H54 (cell line): ENCODE data around the gene TUBA4A.

Experiments used
- DNase-seq: peaks from one replicate; pipeline ENCODE4 v3.0.0; 2011; ENCODE audit warnings: low spot score, mixed read lengths; ENCODE audit not compliant: insufficient read length
- FAIRE-seq: peaks from 3 replicates; lab custom pipeline; 2011; peaks lifted over from hg19 to GRCh38; lab: Jason Lieb, UNC
- POLR2A ChIP-seq: IDR thresholded peaks from 2 replicates; pipeline ENCODE4 v1.6.1; 2011; ENCODE audit warnings: low read depth, mild to moderate bottlenecking, low read length

The TUBA4A gene

GRCh38 chr2:219253753-219254589 is at the start of gene TUBA4A:
TUBA4A (minus strand) TSS chr2:219253918; CDS start chr2:219253858, 60 bp downstream.
- TF ChIP-seq POLR2A: peak; percentile 96
- DNase-seq (peak; percentile 78), FAIRE-seq (no peak)

GRCh38 chr2:219302412-219302968 is 48.8 kb upstream of the TUBA4A start:
- FAIRE-seq: no peak
- no peak for DNase-seq
- no peak for TF ChIP-seq POLR2A

- no peak for FAIRE-seq
- no peak for DNase-seq
- no peak for TF ChIP-seq POLR2A
Observed at GRCh38 chr2:219300022-219300421, 46.3 kb upstream of the TUBA4A start.

- no peak for FAIRE-seq
- TF ChIP-seq POLR2A: no peak
- no peak for DNase-seq
Observed at GRCh38 chr2:219299372-219299760, 45.6 kb upstream of the TUBA4A start.

- FAIRE-seq: no peak
- TF ChIP-seq POLR2A: no peak
- peak; percentile 87 for DNase-seq
Observed at GRCh38 chr2:219298759-219299371, 45.1 kb upstream of the TUBA4A start.

- FAIRE-seq (no peak), DNase-seq (no peak)
- TF ChIP-seq POLR2A: no peak
Observed at GRCh38 chr2:219297766-219298456, 44.2 kb upstream of the TUBA4A start.

GRCh38 chr2:219296631-219297391 is 43.1 kb upstream of the TUBA4A start:
- no peak for DNase-seq
- no peak for TF ChIP-seq POLR2A
- FAIRE-seq: no peak

- no peak for TF ChIP-seq POLR2A
- DNase-seq (no peak), FAIRE-seq (no peak)
Observed at GRCh38 chr2:219296142-219296541, 42.4 kb upstream of the TUBA4A start.

GRCh38 chr2:219294356-219295351 is 40.9 kb upstream of the TUBA4A start:
- TF ChIP-seq POLR2A: peak; percentile 28; the same call in 1 of the 2 replicates
- FAIRE-seq (no peak), DNase-seq (peak; percentile 87)

GRCh38 chr2:219293736-219294231 is 40.1 kb upstream of the TUBA4A start:
- TF ChIP-seq POLR2A: no peak
- FAIRE-seq (no peak), DNase-seq (no peak)

- FAIRE-seq (no peak), DNase-seq (no peak)
- TF ChIP-seq POLR2A: no peak
Observed at GRCh38 chr2:219292616-219293015, 38.9 kb upstream of the TUBA4A start.

GRCh38 chr2:219291910-219292490 is 38.3 kb upstream of the TUBA4A start:
- TF ChIP-seq POLR2A: no peak
- no peak for DNase-seq
- FAIRE-seq: no peak
